SK-N-SH (cell line): ENCODE results near the gene DCLRE1B. TPM values are rescaled to one million over a fixed set of nuclear protein-coding genes. Genes with fewer than 3 reads are reported as not detected.

Experiments used
- CTCF ChIA-PET: fragments of 300-600, 350-600 bp; formaldehyde crosslinking; extraction: SDS; loops from one replicate; lab custom pipeline; 2021; lab: Yijun Ruan, JAX
- POLR2A ChIA-PET: fragments of 350-600 bp; sonication (Branson Sonifier 250); formaldehyde crosslinking; extraction: SDS; loops from one replicate; lab custom pipeline; 2020; ENCODE audit warnings: antibody characterized with exemption, inconsistent platforms; lab: Yijun Ruan, JAX
- DNase-seq: peaks from one replicate; pipeline ENCODE4 v3.0.0; 2012
- H2AFZ ChIP-seq: fragments of 200-600 bp; sonication (generic); 2 replicates; pipeline ENCODE4 v1.8.1; 2016; ENCODE audit warnings: antibody characterized with exemption, mild to moderate bottlenecking, low read depth
- H3F3A ChIP-seq: fragments of 200-600 bp; sonication (generic); replicated peaks from 2 replicates; pipeline ENCODE3; 2016; ENCODE audit warnings: antibody characterized with exemption, mild to moderate bottlenecking; ENCODE audit not compliant: insufficient read depth
- H3K27ac ChIP-seq, 2 experiments: fragments of 200-500 bp in 1 of 2; fragments of 200-600 bp in 1 of 2; sonication (Bioruptor generic) in 1 of 2; sonication (generic), shearing (Covaris generic) in 1 of 2; 2 replicates each; pipeline versions ENCODE4 v1.5.1 to v1.6.1; 2014 to 2016; ENCODE audit warnings: low read depth in 2 of 2, inconsistent platforms in 1 of 2, low read length in 1 of 2, mild to moderate bottlenecking in 1 of 2, mixed read lengths in 1 of 2
- H3K27me3 ChIP-seq: fragments of 200-600 bp; sonication (generic), shearing (Covaris generic); 2 replicates; pipeline ENCODE4 v1.6.1; 2016; ENCODE audit warnings: mixed run types; ENCODE audit not compliant: insufficient read depth
- H3K36me3 ChIP-seq, 2 experiments: fragments of 200-500 bp in 1 of 2; fragments of 200-600 bp in 1 of 2; sonication (Bioruptor generic) in 1 of 2; sonication (generic) in 1 of 2; replicated peaks in 1 of 2; 2 replicates each; pipeline versions ENCODE3 to v1.5.1; 2014 to 2016; ENCODE audit warnings: low read length in 1 of 2, mild to moderate bottlenecking in 1 of 2; ENCODE audit not compliant: insufficient read depth in 2 of 2, control insufficient read depth in 1 of 2
- H3K4me1 ChIP-seq, 2 experiments: fragments of 200-500 bp in 1 of 2; fragments of 200-600 bp in 1 of 2; sonication (Bioruptor generic) in 1 of 2; sonication (generic), shearing (Covaris generic) in 1 of 2; 2 replicates each; pipeline versions ENCODE4 v1.5.1 to v1.6.1; 2014 to 2016; ENCODE audit warnings: low read depth in 1 of 2, low read length in 1 of 2, mixed run types in 1 of 2; ENCODE audit not compliant: insufficient read depth in 2 of 2, control insufficient read depth in 1 of 2
- H3K4me2 ChIP-seq: fragments of 200-600 bp; sonication (generic), shearing (Covaris generic); 2 replicates; pipeline ENCODE4 v1.6.1; 2017; ENCODE audit warnings: mixed run types
- H3K4me3 ChIP-seq, 2 experiments: fragments of 200-500 bp in 1 of 2; fragments of 200-600 bp in 1 of 2; sonication (Bioruptor generic) in 1 of 2; sonication (generic), shearing (Covaris generic) in 1 of 2; 2 replicates each; pipeline versions ENCODE4 v1.5.1 to v1.8.1; 2014 to 2016; ENCODE audit warnings: low read depth in 2 of 2, inconsistent platforms in 1 of 2, low read length in 1 of 2, mild to moderate bottlenecking in 1 of 2, mixed read lengths in 1 of 2, moderate library complexity in 1 of 2
- H3K79me2 ChIP-seq: fragments of 200-600 bp; sonication (generic); 2 replicates; pipeline ENCODE4 v1.8.1; 2017; ENCODE audit warnings: mild to moderate bottlenecking; ENCODE audit not compliant: insufficient read depth
- H3K9ac ChIP-seq: fragments of 200-600 bp; sonication (generic); 2 replicates; pipeline ENCODE4 v1.6.1; 2017; ENCODE audit warnings: mixed run types
- H3K9me2 ChIP-seq: fragments of 200-600 bp; sonication (generic); 2 replicates; pipeline ENCODE4 v1.6.1; 2017; ENCODE audit warnings: mixed run types
- H3K9me3 ChIP-seq: fragments of 200-600 bp; sonication (generic); 2 replicates; pipeline ENCODE4 v1.6.1; 2017; ENCODE audit warnings: mixed run types, mild to moderate bottlenecking, moderate library complexity
- H4K20me1 ChIP-seq: fragments of 200-600 bp; sonication (generic); 2 replicates; pipeline ENCODE4 v1.6.1; 2017; ENCODE audit warnings: mild to moderate bottlenecking, mixed run types; ENCODE audit not compliant: insufficient read depth
- CHD2 ChIP-seq: fragments of 150-350 bp; IDR thresholded peaks from 2 replicates; pipeline ENCODE4 v1.6.1; 2018; ENCODE audit warnings: low read length; ENCODE audit not compliant: partially characterized antibody
- EZH2phosphoT487 ChIP-seq: fragments of 200-600 bp; sonication (generic); IDR thresholded peaks from 2 replicates; pipeline ENCODE4 v1.6.1; 2017; ENCODE audit warnings: low read depth, mixed run types, mild to moderate bottlenecking, antibody characterized with exemption, moderate library complexity, borderline replicate concordance
- FOXJ3 ChIP-seq: sonication (generic); formaldehyde crosslinking; IDR thresholded peaks from 2 replicates; pipeline ENCODE4 v1.5.1; 2020; ENCODE audit warnings: mild to moderate bottlenecking, missing genetic modification reagents
- GATA2 ChIP-seq: sonication (generic); formaldehyde crosslinking; IDR thresholded peaks from 2 replicates; pipeline ENCODE4 v1.5.0; 2020; ENCODE audit warnings: mild to moderate bottlenecking, missing genetic modification reagents
- MXI1 ChIP-seq: IDR thresholded peaks from 2 replicates; pipeline ENCODE4 v1.6.1; 2012; ENCODE audit warnings: mild to moderate bottlenecking, low read depth, low read length, improper control_type of control experiment
- NRF1 ChIP-seq: IDR thresholded peaks from 2 replicates; pipeline ENCODE4 v1.6.1; 2012; ENCODE audit warnings: low read depth, mild to moderate bottlenecking, low read length
- RFX5 ChIP-seq: IDR thresholded peaks from 2 replicates; pipeline ENCODE4 v1.6.1; 2012; ENCODE audit warnings: mild to moderate bottlenecking, improper control_type of control experiment, low read length
- SMC3 ChIP-seq: IDR thresholded peaks from 2 replicates; pipeline ENCODE4 v1.6.1; 2012; ENCODE audit warnings: low read depth, low read length, improper control_type of control experiment
- TEAD4 ChIP-seq: IDR thresholded peaks from 2 replicates; pipeline ENCODE4 v1.4.0; 2012; ENCODE audit warnings: mild to moderate bottlenecking, borderline replicate concordance; ENCODE audit not compliant: insufficient read depth
- YY1 ChIP-seq: IDR thresholded peaks from 2 replicates; pipeline ENCODE4 v1.4.0; 2012; ENCODE audit warnings: low read depth, mild to moderate bottlenecking
- WGBS: methylation state at CpG from one replicate; pipeline ENCODE4 v1.1.6; 2017; ENCODE audit warnings: low lambda C conversion rate; 5-methylcytosine and 5-hydroxymethylcytosine counted together
- polyA plus RNA-seq, 3 experiments: library from polyadenylated mRNA; depleted of rRNA; stranded (reverse); fragments of >200 nt; gene quantifications; 2 replicates each; pipeline ENCODE4 v1.2.3, GENCODE V29; 2012
- TF ChIP-seq, protein P1 (sequence below): fragments of 150-350 bp; IDR thresholded peaks from 2 replicates; pipeline ENCODE4 v1.6.1; 2016; ENCODE audit warnings: mild to moderate bottlenecking, low read depth, low read length
- TF ChIP-seq, protein P2 (sequence below): IDR thresholded peaks from 2 replicates; pipeline ENCODE4 v1.6.1; 2012; ENCODE audit warnings: mild to moderate bottlenecking, low read depth, low read length, moderate library complexity
- TF ChIP-seq, protein P3 (sequence below): fragments of 200-600 bp; sonication (generic); IDR thresholded peaks from 2 replicates; pipeline ENCODE4 v1.6.1; 2017; ENCODE audit warnings: antibody characterized with exemption, mild to moderate bottlenecking, moderate library complexity

The DCLRE1B gene
- polyA plus RNA-seq, 1 of the 3 experiments (the other 2 are of a cell fraction) = 3.0 TPM

DNA sequence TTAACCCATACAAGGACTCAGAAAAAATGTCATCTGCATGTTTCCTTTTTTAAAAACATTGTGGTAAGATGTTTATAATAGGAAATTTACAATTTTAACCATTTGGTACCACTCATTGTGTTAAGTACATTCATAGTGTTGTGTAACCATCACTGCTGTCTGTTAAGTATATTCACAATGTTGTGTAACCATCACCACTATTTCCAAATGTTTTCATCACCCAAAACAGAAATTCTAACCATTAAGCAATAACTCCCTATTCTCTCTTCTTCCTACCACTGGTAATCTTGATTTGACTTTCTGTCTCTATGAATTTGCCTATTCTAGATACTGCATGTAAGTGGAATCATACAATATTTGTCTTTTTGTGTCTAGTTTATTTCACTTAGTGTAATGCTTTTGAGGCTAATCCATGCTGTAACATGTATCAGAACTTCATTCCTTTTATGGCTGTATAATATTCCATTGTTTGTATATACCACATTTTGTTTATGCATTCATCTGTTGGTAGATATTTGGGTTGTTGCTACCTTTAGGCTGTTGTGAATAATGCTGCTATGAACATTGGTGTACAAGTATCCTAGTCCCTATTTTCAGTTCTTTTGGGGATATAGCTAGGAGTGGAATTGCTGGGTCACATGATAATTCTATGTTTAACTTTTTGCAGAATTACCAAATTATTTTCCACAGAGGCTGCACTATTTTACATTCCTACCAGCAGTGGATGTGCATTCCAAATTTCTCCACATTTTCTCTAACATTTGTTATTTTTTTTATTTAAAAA is 38.1 kb downstream of the DCLRE1B start:
- Histone ChIP-seq H3K4me1 (peaks cover 3 to 19% of the 10 kb centered on the region in 2 experiments; a peak in 3 of 4 replicates), H3K36me3 (peaks cover 17 to 24% of the 10 kb centered on the region in 2 experiments)

DNA sequence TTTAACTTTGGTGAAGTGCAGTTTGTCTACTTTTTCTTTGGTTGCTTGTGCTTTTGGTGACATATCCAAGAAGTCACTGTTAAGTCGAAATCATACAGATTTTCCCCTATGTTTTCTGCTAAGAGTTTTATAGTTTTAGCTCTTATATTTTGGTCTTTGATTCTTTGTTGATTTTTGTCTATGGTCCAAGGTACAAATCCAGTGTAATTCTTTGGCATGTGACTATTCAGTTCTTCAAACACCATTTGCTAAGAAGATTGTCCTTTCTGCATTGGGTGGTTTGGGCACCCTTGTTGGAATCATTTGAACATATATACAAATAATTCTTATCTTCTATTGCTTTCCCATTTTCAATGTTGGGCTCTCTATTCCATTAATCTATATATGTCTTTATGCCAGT is 40.2 kb downstream of the DCLRE1B start:
- no peaks in the 10 kb centered on the region for H3K9me3 ChIP-seq
- WGBS = 97% methylated on average over 1 of the region's 1 CpG
- H3K4me3 ChIP-seq = no peak overlapping the region
- H2AFZ ChIP-seq = no peak overlapping the region
- peaks cover 97% of the 10 kb centered on the region for H3K79me2 ChIP-seq
- H4K20me1 ChIP-seq = peaks cover 37% of the 10 kb centered on the region
- H3K4me1 ChIP-seq = peaks cover 3 to 19% of the 10 kb centered on the region in 2 experiments; a peak in 3 of 4 replicates
- no peak for DNase-seq
- peaks cover 17 to 24% of the 10 kb centered on the region in 2 experiments for H3K36me3 ChIP-seq
- CTCF ChIA-PET = no interaction called here
- H3K9me2 ChIP-seq = no peaks in the 10 kb centered on the region
- H3F3A ChIP-seq = peaks cover 9% of the 10 kb centered on the region
- H3K27ac ChIP-seq = no peak overlapping the region
- H3K9ac ChIP-seq = no peak overlapping the region
- no peak overlapping the region for H3K4me2 ChIP-seq
- POLR2A ChIA-PET = no interaction called here
- no peaks in the 10 kb centered on the region for H3K27me3 ChIP-seq
- TF ChIP-seq FOXJ3 (CRISPR knock-in tag) (no peak), TEAD4 (no peak), MXI1 (no peak), CHD2 (no peak), YY1 (no peak)
- TF ChIP-seq, protein P1, sequence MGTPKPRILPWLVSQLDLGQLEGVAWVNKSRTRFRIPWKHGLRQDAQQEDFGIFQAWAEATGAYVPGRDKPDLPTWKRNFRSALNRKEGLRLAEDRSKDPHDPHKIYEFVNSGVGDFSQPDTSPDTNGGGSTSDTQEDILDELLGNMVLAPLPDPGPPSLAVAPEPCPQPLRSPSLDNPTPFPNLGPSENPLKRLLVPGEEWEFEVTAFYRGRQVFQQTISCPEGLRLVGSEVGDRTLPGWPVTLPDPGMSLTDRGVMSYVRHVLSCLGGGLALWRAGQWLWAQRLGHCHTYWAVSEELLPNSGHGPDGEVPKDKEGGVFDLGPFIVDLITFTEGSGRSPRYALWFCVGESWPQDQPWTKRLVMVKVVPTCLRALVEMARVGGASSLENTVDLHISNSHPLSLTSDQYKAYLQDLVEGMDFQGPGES = no peak
- TF ChIP-seq, protein P2, sequence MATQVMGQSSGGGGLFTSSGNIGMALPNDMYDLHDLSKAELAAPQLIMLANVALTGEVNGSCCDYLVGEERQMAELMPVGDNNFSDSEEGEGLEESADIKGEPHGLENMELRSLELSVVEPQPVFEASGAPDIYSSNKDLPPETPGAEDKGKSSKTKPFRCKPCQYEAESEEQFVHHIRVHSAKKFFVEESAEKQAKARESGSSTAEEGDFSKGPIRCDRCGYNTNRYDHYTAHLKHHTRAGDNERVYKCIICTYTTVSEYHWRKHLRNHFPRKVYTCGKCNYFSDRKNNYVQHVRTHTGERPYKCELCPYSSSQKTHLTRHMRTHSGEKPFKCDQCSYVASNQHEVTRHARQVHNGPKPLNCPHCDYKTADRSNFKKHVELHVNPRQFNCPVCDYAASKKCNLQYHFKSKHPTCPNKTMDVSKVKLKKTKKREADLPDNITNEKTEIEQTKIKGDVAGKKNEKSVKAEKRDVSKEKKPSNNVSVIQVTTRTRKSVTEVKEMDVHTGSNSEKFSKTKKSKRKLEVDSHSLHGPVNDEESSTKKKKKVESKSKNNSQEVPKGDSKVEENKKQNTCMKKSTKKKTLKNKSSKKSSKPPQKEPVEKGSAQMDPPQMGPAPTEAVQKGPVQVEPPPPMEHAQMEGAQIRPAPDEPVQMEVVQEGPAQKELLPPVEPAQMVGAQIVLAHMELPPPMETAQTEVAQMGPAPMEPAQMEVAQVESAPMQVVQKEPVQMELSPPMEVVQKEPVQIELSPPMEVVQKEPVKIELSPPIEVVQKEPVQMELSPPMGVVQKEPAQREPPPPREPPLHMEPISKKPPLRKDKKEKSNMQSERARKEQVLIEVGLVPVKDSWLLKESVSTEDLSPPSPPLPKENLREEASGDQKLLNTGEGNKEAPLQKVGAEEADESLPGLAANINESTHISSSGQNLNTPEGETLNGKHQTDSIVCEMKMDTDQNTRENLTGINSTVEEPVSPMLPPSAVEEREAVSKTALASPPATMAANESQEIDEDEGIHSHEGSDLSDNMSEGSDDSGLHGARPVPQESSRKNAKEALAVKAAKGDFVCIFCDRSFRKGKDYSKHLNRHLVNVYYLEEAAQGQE = no peak

More for the DNA sequence above, 38.1 kb downstream of the DCLRE1B start:
- Histone ChIP-seq H3K27me3 (no peaks in the 10 kb centered on the region), H3K4me3 (no peak overlapping the region), H3K27ac (no peak overlapping the region), H3K9ac (no peak overlapping the region), H3K79me2 (peaks cover 94% of the 10 kb centered on the region), H3K9me2 (no peaks in the 10 kb centered on the region), H2AFZ (no peak overlapping the region), H4K20me1 (peaks cover 47% of the 10 kb centered on the region), H3F3A (peaks cover 9% of the 10 kb centered on the region), H3K9me3 (no peaks in the 10 kb centered on the region), H3K4me2 (no peak overlapping the region)
- ChIA-PET POLR2A (no interaction called here), CTCF (no interaction called here)
- no peak for DNase-seq
- TF ChIP-seq RFX5 (no peak), GATA2 (CRISPR knock-in tag) (no peak), TEAD4 (no peak), NRF1 (no peak), SMC3 (no peak), EZH2phosphoT487 (no peak), MXI1 (no peak)
- TF ChIP-seq, protein P3, sequence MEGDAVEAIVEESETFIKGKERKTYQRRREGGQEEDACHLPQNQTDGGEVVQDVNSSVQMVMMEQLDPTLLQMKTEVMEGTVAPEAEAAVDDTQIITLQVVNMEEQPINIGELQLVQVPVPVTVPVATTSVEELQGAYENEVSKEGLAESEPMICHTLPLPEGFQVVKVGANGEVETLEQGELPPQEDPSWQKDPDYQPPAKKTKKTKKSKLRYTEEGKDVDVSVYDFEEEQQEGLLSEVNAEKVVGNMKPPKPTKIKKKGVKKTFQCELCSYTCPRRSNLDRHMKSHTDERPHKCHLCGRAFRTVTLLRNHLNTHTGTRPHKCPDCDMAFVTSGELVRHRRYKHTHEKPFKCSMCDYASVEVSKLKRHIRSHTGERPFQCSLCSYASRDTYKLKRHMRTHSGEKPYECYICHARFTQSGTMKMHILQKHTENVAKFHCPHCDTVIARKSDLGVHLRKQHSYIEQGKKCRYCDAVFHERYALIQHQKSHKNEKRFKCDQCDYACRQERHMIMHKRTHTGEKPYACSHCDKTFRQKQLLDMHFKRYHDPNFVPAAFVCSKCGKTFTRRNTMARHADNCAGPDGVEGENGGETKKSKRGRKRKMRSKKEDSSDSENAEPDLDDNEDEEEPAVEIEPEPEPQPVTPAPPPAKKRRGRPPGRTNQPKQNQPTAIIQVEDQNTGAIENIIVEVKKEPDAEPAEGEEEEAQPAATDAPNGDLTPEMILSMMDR = no peak
- TF ChIP-seq, protein P2 = no peak
